ENCODE results near the gene RIT2. TPM values are rescaled to one million over a fixed set of nuclear protein-coding genes. Genes with fewer than 3 reads are reported as not detected.

Gene RIT2
- total RNA-seq, 1 donor from 2014 or later, result not detected

DNA sequence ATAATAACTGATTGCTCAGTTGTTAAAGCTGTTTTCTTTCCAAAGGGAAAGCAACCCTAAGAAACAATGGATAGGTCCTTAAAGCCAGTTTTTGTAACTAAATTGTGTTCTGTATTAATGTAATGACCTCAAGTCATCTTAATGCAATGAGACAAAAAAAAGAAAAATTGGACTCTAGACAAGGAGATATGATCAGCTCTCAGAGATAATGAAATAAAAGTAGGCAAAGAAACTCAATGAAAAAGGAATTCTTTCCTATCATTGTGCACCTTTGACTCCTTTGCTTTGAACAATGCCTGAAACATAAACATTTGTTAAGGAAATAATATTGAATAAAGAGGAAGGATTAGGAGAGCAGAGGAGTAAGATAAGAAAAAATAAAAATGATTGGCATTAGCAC is 86.1 kb downstream of the RIT2 start:
- DNase-seq (no peak), ATAC-seq (no peak)
- intact Hi-C loops (cut with micrococcal nuclease), result no loop called here

DNA sequence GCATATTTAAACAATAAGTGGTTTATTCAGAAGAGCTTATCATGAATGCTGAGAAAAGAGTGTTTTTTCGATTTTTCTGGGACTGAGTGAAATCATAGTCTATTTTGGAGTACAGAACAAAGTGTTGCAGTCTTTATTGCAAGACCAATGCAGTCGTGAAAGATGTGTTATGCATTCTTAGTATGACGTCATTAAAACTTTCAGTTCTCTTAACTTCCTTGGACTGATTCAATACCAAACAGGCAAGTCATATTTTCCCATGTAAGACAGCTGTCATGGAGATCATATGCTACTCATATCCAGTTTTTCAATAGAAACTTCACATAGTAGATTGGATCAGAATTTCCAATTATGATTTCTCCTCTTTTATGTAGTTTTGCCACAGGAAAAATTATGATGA is 92.6 kb downstream of the RIT2 start:
- intact Hi-C loops (cut with micrococcal nuclease), result no loop called here
- DNase-seq (no peak), ATAC-seq (no peak)

DNA sequence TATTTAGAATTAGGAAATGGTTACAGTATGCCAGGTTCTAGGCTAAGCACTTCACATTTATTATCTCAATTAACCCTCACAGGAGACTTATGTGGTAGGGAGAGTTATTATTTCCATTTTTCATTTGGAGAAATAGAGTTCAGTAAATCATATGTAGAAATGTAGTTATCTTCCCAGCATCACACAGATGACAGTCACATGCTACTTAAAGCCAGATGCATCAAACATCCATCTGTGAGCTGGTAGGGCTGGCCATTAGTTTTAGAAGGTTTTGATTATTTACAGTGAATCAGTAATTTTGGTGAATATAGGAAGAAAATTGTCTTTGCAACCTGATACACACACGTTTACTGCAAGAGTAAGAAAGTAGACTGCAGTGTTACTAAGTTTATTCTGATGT is 97.9 kb downstream of the RIT2 start:
- ATAC-seq (no peak), DNase-seq (no peak)
- intact Hi-C loops (cut with micrococcal nuclease), result no loop called here

- intact Hi-C loops (cut with micrococcal nuclease), result no loop called here
- DNase-seq (no peak), ATAC-seq (no peak)
Measured at GRCh38 chr18:43013486-43013885, 102.0 kb downstream of the RIT2 start.

DNA sequence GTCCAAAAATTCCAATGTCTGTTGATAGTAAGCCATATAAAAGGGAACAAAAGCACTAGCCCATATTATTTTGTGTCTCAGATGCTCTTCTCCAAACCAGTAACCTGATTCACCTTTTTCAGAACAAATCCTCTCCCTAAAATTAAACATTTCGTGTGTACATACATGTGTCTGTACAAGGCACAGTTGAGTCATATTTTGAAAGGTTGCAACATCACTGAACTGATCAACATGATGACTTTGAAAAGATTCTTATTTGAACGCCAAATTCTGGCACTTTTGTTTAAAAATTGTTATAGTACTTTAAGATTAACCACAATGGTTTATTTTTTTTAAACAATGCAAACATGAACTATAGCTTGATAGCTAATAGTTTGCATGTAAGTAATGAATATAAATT is 102.5 kb downstream of the RIT2 start:
- DNase-seq, result no peak
- intact Hi-C loops (cut with micrococcal nuclease), result no loop called here
- ATAC-seq, result no peak

GRCh38 chr18:43010611-43011010 is 104.9 kb downstream of the RIT2 start:
- ATAC-seq, result no peak
- intact Hi-C loops (cut with micrococcal nuclease), result no loop called here

DNA sequence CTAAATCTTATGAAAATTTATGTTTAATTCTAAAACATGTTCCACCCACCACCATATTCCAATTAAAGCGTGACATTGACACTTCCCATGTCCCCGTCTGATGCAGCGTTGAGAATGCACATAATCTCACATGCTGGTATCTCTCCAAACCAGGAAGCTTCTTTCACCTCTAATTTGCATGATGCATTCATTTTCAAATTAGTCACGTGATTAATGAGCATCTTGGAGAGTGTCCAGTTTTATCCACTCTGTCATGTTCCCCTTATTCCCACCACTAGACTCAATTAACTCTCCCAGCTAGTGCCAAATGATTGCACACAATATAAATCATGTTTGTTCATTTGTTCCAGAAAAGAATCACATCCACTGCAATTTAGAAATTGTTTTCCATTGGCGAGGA is 105.8 kb downstream of the RIT2 start:
- intact Hi-C loops (cut with micrococcal nuclease), result no loop called here
- ATAC-seq (no peak), DNase-seq (no peak)

More at GRCh38 chr18:43010611-43011010, 104.9 kb downstream of the RIT2 start:
- no peak for DNase-seq

DNA sequence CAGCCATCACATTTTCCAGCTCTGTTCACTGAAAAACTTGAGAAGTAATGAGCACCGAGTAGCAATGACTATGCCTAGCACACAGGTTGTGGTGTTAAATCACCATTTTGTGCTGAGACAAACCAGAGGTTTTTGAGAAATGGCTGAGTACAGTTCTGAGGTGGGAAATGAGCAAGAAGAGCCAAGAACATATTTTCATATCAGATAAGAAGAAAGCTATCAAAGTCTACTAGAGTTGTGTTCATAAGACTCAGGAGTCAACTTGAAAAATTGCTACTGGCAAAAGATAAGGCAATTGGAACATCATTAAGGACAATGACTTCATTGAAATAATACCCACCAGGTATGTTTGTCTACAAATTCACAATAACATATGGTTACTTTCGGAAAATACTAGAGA is 108.1 kb downstream of the RIT2 start:
- ATAC-seq (no peak), DNase-seq (no peak)
- intact Hi-C loops (cut with micrococcal nuclease), result no loop called here

DNA sequence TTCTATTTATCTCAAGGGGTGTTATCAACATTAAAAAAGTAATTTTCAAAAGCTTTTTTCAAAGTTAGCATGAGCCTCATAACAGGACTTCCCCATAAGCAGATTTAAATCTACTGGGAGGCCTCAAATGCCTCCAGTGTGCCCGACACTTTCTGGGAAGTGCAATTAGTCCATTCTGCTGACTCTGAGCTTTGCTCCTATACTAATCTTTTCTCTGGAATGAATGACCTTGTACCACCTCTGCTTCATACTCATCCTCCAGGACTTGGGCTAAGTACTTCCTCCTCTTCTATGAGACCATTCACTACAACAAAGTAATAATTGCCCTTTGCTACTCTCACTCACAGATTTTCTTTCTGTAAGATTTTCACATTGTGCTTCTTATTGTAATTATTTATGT is 111.1 kb downstream of the RIT2 start:
- no peak for DNase-seq
- ATAC-seq, result no peak
- intact Hi-C loops (cut with micrococcal nuclease), result no loop called here

- DNase-seq, result no peak
- ATAC-seq, result no peak
- intact Hi-C loops (cut with micrococcal nuclease), result no loop called here
Measured at GRCh38 chr18:43001821-43002220, 113.7 kb downstream of the RIT2 start.

- intact Hi-C loops (cut with micrococcal nuclease), result no loop called here
- DNase-seq (no peak), ATAC-seq (no peak)
Measured at GRCh38 chr18:42996824-42997223, 118.7 kb downstream of the RIT2 start.

DNA sequence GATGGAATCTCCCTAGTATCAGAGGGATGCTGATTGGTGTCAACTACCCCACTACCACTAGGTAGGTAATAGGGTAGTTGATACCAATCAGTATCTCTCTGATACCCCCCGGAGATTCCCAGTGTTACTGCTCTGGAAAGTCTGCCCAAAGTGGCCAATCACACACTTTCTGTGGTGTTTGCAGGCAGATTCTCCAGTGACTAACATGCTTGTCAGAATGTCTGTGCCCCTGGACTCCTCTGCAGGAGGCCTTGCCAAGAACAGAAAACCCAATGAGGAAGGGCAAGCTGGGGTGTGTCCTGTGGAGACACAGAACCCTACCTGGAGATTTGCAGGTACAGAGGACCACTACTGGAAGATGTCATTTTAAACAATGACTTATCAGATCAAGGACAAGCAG is 135.1 kb downstream of the RIT2 start:
- intact Hi-C loops (cut with micrococcal nuclease), result no loop called here
- ATAC-seq (no peak), DNase-seq (no peak)

DNA sequence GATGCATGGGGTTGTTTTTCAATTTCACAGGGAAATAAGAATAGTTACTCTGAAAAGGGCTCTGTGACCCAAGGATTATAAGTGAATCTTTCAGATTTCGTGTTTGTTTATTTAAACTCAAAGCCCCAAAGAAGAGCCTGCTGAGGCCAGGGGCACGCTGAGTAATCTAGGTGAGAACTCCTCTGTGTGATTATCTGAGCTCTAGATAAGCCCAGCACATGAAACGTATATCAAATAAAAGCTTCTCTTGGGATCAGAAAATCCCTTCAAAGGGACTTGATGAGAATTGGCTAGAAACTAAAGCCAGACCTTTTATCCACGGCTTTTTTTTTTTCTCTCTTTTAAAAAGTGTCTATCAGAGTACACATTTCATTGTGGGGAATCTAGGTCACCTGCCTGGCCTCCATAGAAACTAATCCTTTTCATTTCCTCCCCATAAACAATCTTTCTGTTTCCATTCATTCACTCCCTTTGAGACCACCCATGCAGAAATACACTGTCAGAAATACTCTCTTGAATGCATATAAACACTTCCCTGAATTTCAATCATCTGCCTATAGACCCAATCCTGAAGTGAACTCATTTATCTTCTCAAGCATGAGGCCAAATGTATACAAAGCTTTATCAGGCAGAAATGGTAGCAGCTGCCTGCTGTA is 137.4 kb downstream of the RIT2 start:
- intact Hi-C loops (cut with micrococcal nuclease), result no loop called here
- ATAC-seq (no peak), DNase-seq (no peak)

- ATAC-seq, result no peak
- no peak for DNase-seq
- intact Hi-C loops (cut with micrococcal nuclease), result no loop called here
Measured at GRCh38 chr18:42976869-42977590, 138.5 kb downstream of the RIT2 start.

- intact Hi-C loops (cut with micrococcal nuclease), result no loop called here
- DNase-seq, result no peak
Measured at GRCh38 chr18:42969366-42969765, 146.1 kb downstream of the RIT2 start.

GRCh38 chr18:42961298-42961697 is 154.2 kb downstream of the RIT2 start:
- no peak for DNase-seq
- no peak for ATAC-seq
- intact Hi-C loops (cut with micrococcal nuclease), result no loop called here

More at GRCh38 chr18:42969366-42969765, 146.1 kb downstream of the RIT2 start:
- ATAC-seq, result no peak

DNA sequence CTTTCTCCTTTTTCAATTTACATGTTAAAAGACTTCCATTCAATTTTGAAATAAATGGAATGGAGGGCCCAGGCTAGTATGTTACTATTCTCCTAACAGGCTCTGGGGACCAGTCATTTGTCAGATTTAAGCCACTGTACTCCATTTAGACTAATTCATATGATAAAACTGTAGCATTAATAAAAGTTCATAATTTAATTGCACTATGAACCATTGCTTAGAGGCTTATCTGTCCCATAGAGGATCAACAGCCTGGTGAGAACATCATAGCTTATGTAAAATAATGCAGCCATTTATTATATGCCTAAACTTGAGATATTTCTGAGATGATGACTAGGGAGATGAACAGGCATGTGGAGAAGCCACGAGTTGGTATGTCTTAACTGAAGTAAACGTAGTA is 156.0 kb downstream of the RIT2 start:
- intact Hi-C loops (cut with micrococcal nuclease), result no loop called here
- DNase-seq (no peak), ATAC-seq (no peak)

- intact Hi-C loops (cut with micrococcal nuclease), result no loop called here
- DNase-seq, result no peak
- ATAC-seq, result no peak
Measured at GRCh38 chr18:42958353-42958752, 157.1 kb downstream of the RIT2 start.

GRCh38 chr18:42956287-42956686 is 159.2 kb downstream of the RIT2 start:
- DNase-seq (no peak), ATAC-seq (no peak)
- intact Hi-C loops (cut with micrococcal nuclease), result no loop called here

- no peak for DNase-seq
- intact Hi-C loops (cut with micrococcal nuclease), result no loop called here
- no peak for ATAC-seq
Measured at GRCh38 chr18:42954887-42955286, 160.6 kb downstream of the RIT2 start.

- ATAC-seq (no peak), DNase-seq (no peak)
- intact Hi-C loops (cut with micrococcal nuclease), result no loop called here
Measured at GRCh38 chr18:42953306-42953705, 162.2 kb downstream of the RIT2 start.

All from left ventricle myocardium superior (tissue), 1 donor.